IPS-11a (cell line): ENCODE results near the gene BCLAF1.

Source experiments
- H3K4me3 ChIP-seq: one replicate; pipeline ENCODE4 v1.5.1; 2013; ENCODE audit warnings: low read depth, low read length, control low read depth

The BCLAF1 gene

DNA sequence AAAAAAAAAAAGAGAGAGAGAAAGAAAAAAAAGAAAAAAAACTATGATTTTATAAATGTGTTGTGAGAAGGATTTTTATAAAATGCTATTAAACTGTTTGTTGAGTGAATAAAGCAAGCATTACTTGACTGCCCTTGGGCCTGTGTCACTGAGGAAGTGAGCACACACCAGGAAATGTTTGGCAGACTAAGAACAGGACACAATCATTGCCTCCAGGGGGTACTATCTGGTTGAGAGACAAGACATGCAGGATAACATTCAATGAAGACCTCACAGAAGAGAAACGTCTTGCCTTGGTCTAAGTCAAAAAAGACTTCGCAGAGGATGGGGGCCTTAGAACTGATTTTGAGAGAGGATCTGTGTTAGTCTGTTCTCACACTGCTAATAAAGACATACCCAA, 80.2 kb downstream of the BCLAF1 start:
- no peak overlapping the region for H3K4me3 ChIP-seq

DNA sequence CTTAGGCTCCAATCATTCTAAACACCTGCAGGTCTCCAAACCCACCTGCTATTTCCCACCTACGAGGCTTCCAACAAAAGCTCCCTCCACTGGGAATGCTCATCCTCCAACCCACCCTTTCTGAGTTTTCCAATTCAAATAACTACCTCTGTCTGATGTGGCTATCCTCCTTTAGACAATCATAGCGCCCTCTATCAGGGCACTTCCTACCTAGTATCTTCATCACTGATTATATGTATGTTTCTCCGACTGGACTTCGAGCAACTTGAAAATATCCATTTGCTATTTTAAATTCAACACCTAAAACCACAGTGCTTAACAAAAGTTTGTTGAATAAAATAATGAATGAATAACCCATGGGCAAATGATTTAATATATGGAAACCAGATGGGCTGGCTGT, 80.9 kb downstream of the BCLAF1 start:
- no peak overlapping the region for H3K4me3 ChIP-seq
